Heart left ventricle (tissue), 13 donors: ENCODE measurements around the gene RPTOR.

Experiments used
- POLR2A ChIP-seq, 2 donors: fragments of 450-650 bp; IDR thresholded peaks; one replicate each; pipeline ENCODE4 v1.6.1; 2017; ENCODE audit warnings: antibody characterized with exemption in 2 of 2, mild to moderate bottlenecking in 2 of 2, moderate library complexity in 2 of 2
- TF ChIP-seq, protein P1 (sequence below), 12 donors: fragments of 200-600 bp; sonication (generic) in 4 of 12; IDR thresholded peaks; one replicate each; pipeline versions ENCODE4 v1.5.0 to v1.8.0; 2018 to 2022; ENCODE audit warnings: antibody characterized with exemption in 12 of 12, mild to moderate bottlenecking in 5 of 12
- donor health status: ischemic (EF 13 %, LVEDD 7.1; RV severe dilation, severe dysfunction).
- donor health status: DM: no; HTN: yes; CAD: no.
- donor health status: DM: no; HTN: no; CAD: no.
- donor health status: ischemic (EF 25% LVEDD 6.9; RV normal size, moderate dysfunction).
- donor health status: ischemic (EF 25% LVEDD 5.7; RV mildly dilated, moderate dysfunction).
- donor health status: ischemic (EF 35%, LVEDD 5.7; RV mildly dilated, moderate dysfunction).
- donor health status: nonischemic (EF 11% LVEDD 7.7; RV severe dilation, severe dysfunction).
- donor health status: DM: yes; HTN: yes; CAD: no.
- donor health status: PGD.
- donor health status: ischemic (EF 29% LVEDD 5.4; RV normal size, mild dysfunction).
- donor health status: nonischemic (EF 23%, LVEDD 6.1; RV moderate dilation, normal function).

DNA sequence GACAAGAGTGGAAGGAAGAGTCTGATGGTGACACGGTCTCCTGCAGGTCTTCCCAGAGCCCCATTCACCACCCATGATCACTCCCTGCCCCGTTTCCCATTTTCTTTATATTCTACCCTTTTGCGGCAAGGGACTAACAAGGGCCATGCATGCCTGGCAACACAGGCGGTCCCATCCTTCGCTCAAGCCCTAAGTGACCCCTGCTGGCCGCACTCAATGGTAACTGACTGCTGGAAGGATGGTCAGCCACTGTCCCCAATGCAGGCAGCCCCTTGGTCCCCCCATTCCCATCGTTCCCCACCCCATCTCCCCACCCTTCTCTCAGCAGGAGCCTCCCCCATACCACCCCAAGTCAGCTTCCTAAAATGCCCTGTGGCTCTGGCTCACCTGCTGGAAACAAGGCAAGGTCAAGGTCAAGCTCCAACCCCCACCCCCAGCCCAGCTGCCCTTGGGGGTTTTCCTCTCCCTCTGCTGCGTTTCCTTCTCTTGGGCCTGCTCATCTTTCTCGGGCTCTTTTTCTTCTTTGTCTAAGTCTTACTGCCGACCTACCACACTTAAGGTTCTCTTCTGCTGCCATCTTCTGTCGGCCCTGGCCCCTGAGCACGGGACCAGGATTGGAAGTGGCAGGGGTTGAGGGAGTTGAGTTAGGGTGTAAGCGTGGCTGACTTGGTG is 116.0 kb downstream of the RPTOR start:
- TF ChIP-seq, protein P1, sequence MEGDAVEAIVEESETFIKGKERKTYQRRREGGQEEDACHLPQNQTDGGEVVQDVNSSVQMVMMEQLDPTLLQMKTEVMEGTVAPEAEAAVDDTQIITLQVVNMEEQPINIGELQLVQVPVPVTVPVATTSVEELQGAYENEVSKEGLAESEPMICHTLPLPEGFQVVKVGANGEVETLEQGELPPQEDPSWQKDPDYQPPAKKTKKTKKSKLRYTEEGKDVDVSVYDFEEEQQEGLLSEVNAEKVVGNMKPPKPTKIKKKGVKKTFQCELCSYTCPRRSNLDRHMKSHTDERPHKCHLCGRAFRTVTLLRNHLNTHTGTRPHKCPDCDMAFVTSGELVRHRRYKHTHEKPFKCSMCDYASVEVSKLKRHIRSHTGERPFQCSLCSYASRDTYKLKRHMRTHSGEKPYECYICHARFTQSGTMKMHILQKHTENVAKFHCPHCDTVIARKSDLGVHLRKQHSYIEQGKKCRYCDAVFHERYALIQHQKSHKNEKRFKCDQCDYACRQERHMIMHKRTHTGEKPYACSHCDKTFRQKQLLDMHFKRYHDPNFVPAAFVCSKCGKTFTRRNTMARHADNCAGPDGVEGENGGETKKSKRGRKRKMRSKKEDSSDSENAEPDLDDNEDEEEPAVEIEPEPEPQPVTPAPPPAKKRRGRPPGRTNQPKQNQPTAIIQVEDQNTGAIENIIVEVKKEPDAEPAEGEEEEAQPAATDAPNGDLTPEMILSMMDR (IDR thresholded peaks at IDR 0.05) = no peak
- no peak for TF ChIP-seq POLR2A (IDR thresholded peaks at IDR 0.05)
